B cell (primary cell): ENCODE data around the gene TMEM37. TPM values are rescaled to one million over a fixed set of nuclear protein-coding genes. Genes with fewer than 3 reads are reported as not detected.

Experiments
- ATAC-seq: fragments of 200-7000 bp; cut with Tn5 transposase; one replicate; pipeline ENCODE4 v1.10.0; 2021; ENCODE audit warnings: low read depth, mild to moderate bottlenecking, moderate number of reproducible peaks, moderate library complexity
- CTCF ChIA-PET: fragments of 350-600 bp; sonication (Branson Sonifier 250); formaldehyde crosslinking; loops from one replicate; lab custom pipeline; 2021; ENCODE audit warnings: antibody characterized with exemption, inconsistent platforms; lab: Charles Lee
- POLR2A ChIA-PET: fragments of 350-600 bp; sonication (Branson Sonifier 250); formaldehyde crosslinking; loops from one replicate; lab custom pipeline; 2021; ENCODE audit warnings: antibody characterized with exemption; lab: Charles Lee
- DNase-seq: peaks from one replicate; pipeline ENCODE4 v3.0.0; 2013
- H2AFZ ChIP-seq: 2 replicates; pipeline ENCODE4 v1.6.1; 2012; ENCODE audit warnings: mild to moderate bottlenecking, low read depth, low read length; ENCODE audit not compliant: insufficient read depth, poor library complexity, severe bottlenecking
- H3K27ac ChIP-seq, 2 donors: 1 replicate in 1 of 2; 2 replicates in 1 of 2; pipeline ENCODE4 v1.5.1; 2012 to 2013; ENCODE audit warnings: low read length in 2 of 2, mild to moderate bottlenecking in 2 of 2, moderate library complexity in 1 of 2
- H3K27me3 ChIP-seq, 4 experiments: fragments of 200-600 bp in 1 of 4; sonication (generic) in 1 of 4; replicated peaks in 1 of 4; 1 replicate in 2 of 4; 2 replicates in 2 of 4; pipeline versions ENCODE4 v1.6.1 to v1.7.0; 2013 to 2016; ENCODE audit warnings: low read length in 3 of 4, mild to moderate bottlenecking in 2 of 4, mixed read lengths in 1 of 4, moderate library complexity in 1 of 4; ENCODE audit not compliant: insufficient read depth in 4 of 4, control insufficient read depth in 3 of 4; ENCODE audit errors: control extremely low read depth in 1 of 4
- H3K36me3 ChIP-seq, 2 experiments: replicated peaks in 1 of 2; 1 replicate in 1 of 2; 2 replicates in 1 of 2; pipeline versions ENCODE4 v1.6.1 to v1.7.1; 2013; ENCODE audit warnings: low read length in 1 of 2; ENCODE audit not compliant: insufficient read depth in 2 of 2, control insufficient read depth in 1 of 2; ENCODE audit errors: control extremely low read depth in 1 of 2, extremely low read depth in 1 of 2
- H3K4me1 ChIP-seq, 2 donors: fragments of 200-600 bp in 1 of 2; sonication (generic) in 1 of 2; 1 replicate in 1 of 2; 2 replicates in 1 of 2; pipeline versions ENCODE4 v1.5.1 to v1.6.1; 2013 to 2017; ENCODE audit warnings: low read length in 2 of 2; ENCODE audit not compliant: control insufficient read depth in 2 of 2, insufficient read depth in 2 of 2
- H3K4me2 ChIP-seq: replicated peaks from 2 replicates; pipeline ENCODE3; 2012; ENCODE audit warnings: mild to moderate bottlenecking, low read depth, low read length; ENCODE audit not compliant: poor library complexity, severe bottlenecking
- H3K4me3 ChIP-seq, 5 experiments: fragments of 200-600 bp in 1 of 5; sonication (generic) in 1 of 5; 1 replicate in 3 of 5; 2 replicates in 2 of 5; pipeline versions ENCODE4 v1.5.1 to v1.7.0; 2011 to 2016; ENCODE audit warnings: low read length in 4 of 5, mild to moderate bottlenecking in 4 of 5, low read depth in 2 of 5, control low read depth in 1 of 5, moderate library complexity in 1 of 5; ENCODE audit not compliant: insufficient read depth in 1 of 5; ENCODE audit errors: control extremely low read depth in 1 of 5, extremely low read depth in 1 of 5
- H3K79me2 ChIP-seq: fragments of 200-600 bp; sonication (generic); one replicate; pipeline ENCODE4 v1.6.0; 2016; ENCODE audit warnings: low read length; ENCODE audit not compliant: control insufficient read depth, insufficient read depth
- H3K9ac ChIP-seq: fragments of 200-600 bp; sonication (generic); 2 replicates; pipeline ENCODE4 v1.6.1; 2017; ENCODE audit warnings: mild to moderate bottlenecking, low read length, moderate library complexity
- H3K9me3 ChIP-seq, 3 donors: one replicate each; pipeline versions ENCODE4 v1.6.1 to v1.7.1; 2013; ENCODE audit warnings: low read length in 2 of 3; ENCODE audit not compliant: control insufficient read depth in 2 of 3, insufficient read depth in 1 of 3; ENCODE audit errors: control extremely low read depth in 1 of 3
- H4K20me1 ChIP-seq: 2 replicates; pipeline ENCODE4 v1.6.0; 2012; ENCODE audit warnings: mild to moderate bottlenecking, low read length; ENCODE audit not compliant: insufficient read depth, control insufficient read depth, poor library complexity, severe bottlenecking
- H3K27ac Mint-ChIP-seq: one replicate; pipeline ENCODE4 v1.8.0; 2021; ENCODE audit warnings: mixed read lengths
- H3K27me3 Mint-ChIP-seq: one replicate; pipeline ENCODE4 v1.8.0; 2021; ENCODE audit warnings: mixed read lengths
- H3K4me1 Mint-ChIP-seq: one replicate; pipeline ENCODE4 v1.8.0; 2021; ENCODE audit warnings: mixed read lengths
- H3K4me3 Mint-ChIP-seq: one replicate; pipeline ENCODE4 v1.8.0; 2021; ENCODE audit warnings: mixed read lengths
- H3K9me3 Mint-ChIP-seq: one replicate; pipeline ENCODE4 v1.8.0; 2022; ENCODE audit warnings: mixed read lengths; ENCODE audit not compliant: insufficient read depth
- CTCF ChIP-seq: fragments of 200-600 bp; IDR thresholded peaks from one replicate; pipeline ENCODE4 v1.8.0; 2022; ENCODE audit warnings: antibody characterized with exemption, mild to moderate bottlenecking
- EZH2 ChIP-seq: IDR thresholded peaks from 2 replicates; pipeline ENCODE4 v1.6.1; 2012; ENCODE audit warnings: borderline replicate concordance, low read depth, mild to moderate bottlenecking, moderate library complexity, low read length; ENCODE audit not compliant: insufficient read depth, poor library complexity, severe bottlenecking
- WGBS: methylation state at CpG from one replicate; pipeline ENCODE4 v1.1.5; 2013; ENCODE audit warnings: missing lambda C conversion rate; ENCODE audit not compliant: insufficient coverage; 5-methylcytosine and 5-hydroxymethylcytosine counted together
- intact Hi-C: fragments of 100-400 bp; cut with micrococcal nuclease; formaldehyde crosslinking; loops from one replicate; pipeline ENCODE4 v1.10.0; 2022
- polyA plus RNA-seq: library from polyadenylated mRNA; depleted of rRNA; stranded (reverse); fragments of >200 nt; gene quantifications from 2 replicates; pipeline ENCODE4 v1.2.3, GENCODE V29; 2012
- total RNA-seq, 2 donors: library from RNA; stranded (reverse); fragments of 120-200 nt in 1 of 2; gene quantifications; 1 replicate in 1 of 2; 2 replicates in 1 of 2; pipeline versions ENCODE4 v1.2.3 to v1.2.4, GENCODE V29; 2013 to 2022

Gene TMEM37
- total and polyA plus RNA-seq, 2 donors (not counting 1 experiment from before 2014, with no cell fraction given): not detected

- H2AFZ ChIP-seq: no peak overlapping the region
- intact Hi-C loops: no loop called here
- CTCF ChIA-PET: interaction anchor here (1.0 to 1.2 kb wide), 2 partner anchors 11 to 13 kb away, joined by 3 read pairs; no protein-coding TSS in a partner anchor
Observed at GRCh38 chr2:119465687-119466086, 34.0 kb downstream of the TMEM37 start.

DNA sequence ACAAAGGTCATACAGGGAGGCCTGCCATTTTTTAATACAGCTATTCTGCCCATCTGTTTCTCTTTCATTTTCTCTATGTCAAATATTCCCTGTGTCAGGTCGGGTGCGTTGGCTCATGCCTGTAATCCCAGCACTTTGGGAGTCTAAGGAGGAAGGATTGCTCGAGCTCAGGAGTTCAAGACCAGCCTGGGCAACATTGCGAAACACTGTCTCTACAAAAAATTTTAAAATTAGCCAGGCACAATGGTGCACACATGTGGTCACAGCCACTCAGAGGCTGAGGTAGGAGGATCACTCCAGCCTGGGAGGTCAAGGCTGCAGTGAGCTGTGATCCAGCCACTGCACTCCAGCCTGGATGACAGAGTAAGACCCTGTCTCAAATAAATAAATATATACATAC lies 34.7 kb downstream of the TMEM37 start:
- WGBS: 67% methylated on average over 2 of the region's 4 CpGs
- no peak overlapping the region for H3K4me3 ChIP-seq
- TF ChIP-seq CTCF: no peak
- no peak for TF ChIP-seq EZH2

More at GRCh38 chr2:119465687-119466086, 34.0 kb downstream of the TMEM37 start:
- Histone ChIP-seq H3K79me2 (no peaks in the 10 kb centered on the region), H4K20me1 (no peaks in the 10 kb centered on the region), H3K9ac (no peak overlapping the region), H3K4me3 (no peak overlapping the region), H3K36me3 (no peaks in the 10 kb centered on the region), H3K27me3 (no peaks in the 10 kb centered on the region), H3K4me2 (no peak overlapping the region), H3K27ac (no peak overlapping the region), H3K4me1 (no peaks in the 10 kb centered on the region), H3K9me3 (no peaks in the 10 kb centered on the region)
- no peaks in the 10 kb centered on the region for H3K27me3 Mint-ChIP-seq
- H3K27ac Mint-ChIP-seq: no peak overlapping the region
- H3K4me3 Mint-ChIP-seq: no peak overlapping the region
- POLR2A ChIA-PET: interaction anchor here (0.5 kb wide), 1 partner anchor 15 kb away, joined by 3 read pairs; no protein-coding TSS in a partner anchor
- no peak for DNase-seq
- H3K9me3 Mint-ChIP-seq: no peaks in the 10 kb centered on the region
- ATAC-seq: no peak
- H3K4me1 Mint-ChIP-seq: no peaks in the 10 kb centered on the region
- TF ChIP-seq CTCF (no peak), EZH2 (no peak)
- 96% methylated on average over 11 of the region's 11 CpGs for WGBS

More for the DNA sequence above, 34.7 kb downstream of the TMEM37 start:
- ChIA-PET POLR2A (interaction anchor here (0.5 kb wide), 1 partner anchor 16 kb away, joined by 3 read pairs; no protein-coding TSS in a partner anchor), CTCF (interaction anchor here (1.0 kb wide), 1 partner anchor 12 kb away, joined by 3 read pairs; no protein-coding TSS in a partner anchor)
- ATAC-seq (no peak), DNase-seq (no peak)
- Mint-ChIP-seq H3K4me1 (no peaks in the 10 kb centered on the region), H3K9me3 (no peaks in the 10 kb centered on the region), H3K27me3 (peaks cover 4% of the 10 kb centered on the region), H3K4me3 (no peak overlapping the region), H3K27ac (no peak overlapping the region)
- H3K9ac ChIP-seq: no peak overlapping the region
- no peaks in the 10 kb centered on the region for H3K36me3 ChIP-seq
- H3K79me2 ChIP-seq: no peaks in the 10 kb centered on the region
- no peak overlapping the region for H3K4me2 ChIP-seq
- intact Hi-C loops: no loop called here
- no peaks in the 10 kb centered on the region for H3K27me3 ChIP-seq
- no peak overlapping the region for H3K27ac ChIP-seq
- no peak overlapping the region for H2AFZ ChIP-seq
- no peaks in the 10 kb centered on the region for H3K9me3 ChIP-seq
- H3K4me1 ChIP-seq: no peaks in the 10 kb centered on the region
- no peaks in the 10 kb centered on the region for H4K20me1 ChIP-seq
